ENCODE measurements around the gene MAML1. TPM values are rescaled to one million over a fixed set of nuclear protein-coding genes. Genes with fewer than 3 reads are reported as not detected.
A peak's percentile ranks its signal among the peaks of the same experiment; 100 is the strongest.

Gene MAML1
- total RNA-seq, 8 experiments from 2014 or later, result 7.7 to 37.5 (median 13.2) TPM

DNA sequence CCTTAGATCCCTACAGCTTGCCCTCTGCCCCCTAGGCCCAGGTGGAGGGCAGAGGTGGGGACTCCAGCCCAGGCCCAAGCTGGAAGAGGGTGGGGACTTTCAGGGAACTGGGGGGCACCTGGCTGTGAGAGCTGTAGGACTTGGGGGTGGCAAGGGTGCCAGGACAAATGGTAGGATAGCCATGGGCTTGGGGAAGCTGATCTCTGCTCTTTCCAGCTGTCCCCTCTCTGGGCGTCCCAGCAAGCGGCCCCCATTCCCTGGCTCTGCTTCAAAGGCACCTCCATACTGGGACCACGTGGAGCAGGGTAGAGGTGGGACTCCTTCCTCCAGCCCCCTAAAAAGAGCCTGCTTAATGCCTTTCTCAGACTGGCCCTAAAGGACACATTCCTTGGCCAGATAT, 61.5 kb downstream of the MAML1 start:
- H3K4me3 ChIP-seq, result no peak overlapping the region
- peaks cover 3 to 5% of the 10 kb centered on the region in 2 donors for H3K4me1 ChIP-seq (replicated peaks in 1 of 2)
- in situ Hi-C loops (cut with MboI; ENCODE audit: low pct_unique_long_range_greater_than_20kb in 2 of 9, low sequenced_read_pairs in 9 of 9, unreplicated experiment in 9 of 9), result no loop called here
- ATAC-seq (replicated peaks in 6 of 8), result no peak
- no CpG with 5 or more reads among the region's 3 CpGs for WGBS, 10 experiments
- no peak overlapping the region for H3K27ac ChIP-seq

DNA sequence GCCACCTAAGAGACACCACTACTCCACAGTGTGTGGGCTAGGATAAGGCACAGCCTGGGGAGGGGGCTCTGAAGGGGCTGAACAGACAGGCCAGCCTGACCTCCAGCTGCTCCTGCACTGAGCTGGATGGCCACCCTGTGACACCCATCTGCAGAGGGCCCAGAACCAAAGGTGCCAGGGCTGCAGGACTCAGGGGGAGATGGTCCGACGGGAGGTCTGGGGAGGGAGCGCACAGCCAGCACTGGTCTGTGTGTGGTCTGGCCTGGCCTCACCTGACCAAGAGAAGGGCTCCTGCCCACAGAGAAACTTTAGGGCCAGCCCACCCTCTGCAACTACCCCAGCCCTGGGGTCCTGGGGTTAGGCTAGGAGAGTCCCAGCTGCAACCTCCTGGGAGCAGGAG, 62.0 kb downstream of the MAML1 start:
- H3K4me3 ChIP-seq, result no peak overlapping the region
- no peak for ATAC-seq (replicated peaks in 6 of 8)
- WGBS, 10 experiments, result 78 to 100% methylated on average over 1 to 3 of the region's 3 CpGs; no CpG with 5 or more reads in 8 of the 10 experiments
- in situ Hi-C loops (cut with MboI; ENCODE audit: low pct_unique_long_range_greater_than_20kb in 2 of 9, low sequenced_read_pairs in 9 of 9, unreplicated experiment in 9 of 9), result no loop called here
- H3K4me1 ChIP-seq (replicated peaks in 1 of 2), result peaks cover 3 to 5% of the 10 kb centered on the region in 2 donors
- H3K27ac ChIP-seq, result no peak overlapping the region

DNA sequence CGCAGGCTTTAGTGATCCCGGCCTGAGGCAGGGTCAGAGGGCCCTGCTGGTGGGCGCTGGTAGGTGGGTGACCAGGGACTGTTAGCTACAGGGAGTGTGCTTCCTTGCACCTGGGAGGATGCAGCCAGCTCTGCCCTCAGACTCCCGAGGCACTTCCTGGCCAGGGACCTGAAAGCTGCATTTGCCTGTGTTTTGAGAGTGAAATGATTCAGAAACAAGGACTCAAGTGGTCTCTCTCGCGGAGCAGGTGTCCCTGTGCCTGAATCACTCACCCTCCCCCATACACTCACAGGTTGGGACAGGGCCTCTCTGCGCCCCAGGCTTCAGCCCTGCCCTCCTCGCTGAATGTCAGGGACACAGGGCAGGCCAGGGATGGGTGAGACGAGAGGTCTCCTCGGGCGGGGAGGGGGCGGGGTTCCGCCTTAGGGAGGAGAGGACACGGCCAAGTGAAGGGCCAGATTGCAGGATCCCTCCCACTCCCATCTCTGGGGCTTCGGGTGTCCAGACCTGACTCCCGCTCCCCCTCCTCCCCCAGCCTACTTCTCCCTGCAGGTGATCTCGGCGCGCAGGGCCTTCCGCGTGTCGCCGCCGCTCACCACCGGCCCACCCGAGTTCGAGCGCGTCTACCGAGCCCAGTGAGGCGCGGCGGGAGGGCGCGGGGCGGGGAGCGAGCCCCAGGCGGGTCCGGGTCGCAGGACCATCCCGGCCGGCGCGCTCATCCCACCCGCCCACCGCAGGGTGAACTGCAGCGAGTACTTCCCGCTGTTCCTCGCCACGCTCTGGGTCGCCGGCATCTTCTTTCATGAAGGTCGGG, 62.6 kb downstream of the MAML1 start:
- Histone ChIP-seq H3K27ac (no peak overlapping the region), H3K4me1 (replicated peaks in 1 of 2) (peaks cover 3 to 5% of the 10 kb centered on the region in 2 donors), H3K4me3 (peak overlapping the region; percentile 37 to 54 (median 50))
- in situ Hi-C loops (cut with MboI; ENCODE audit: low pct_unique_long_range_greater_than_20kb in 2 of 9, low sequenced_read_pairs in 9 of 9, unreplicated experiment in 9 of 9), result no loop called here
- peak in 6 of 8 experiments; percentile 1 to 36 (median 22) for ATAC-seq (replicated peaks in 6 of 8)
- WGBS, 10 experiments, result 20 to 80% (median 33%) methylated on average over 1 to 8 of the region's 53 CpGs; no CpG with 5 or more reads in 5 of the 10 experiments

DNA sequence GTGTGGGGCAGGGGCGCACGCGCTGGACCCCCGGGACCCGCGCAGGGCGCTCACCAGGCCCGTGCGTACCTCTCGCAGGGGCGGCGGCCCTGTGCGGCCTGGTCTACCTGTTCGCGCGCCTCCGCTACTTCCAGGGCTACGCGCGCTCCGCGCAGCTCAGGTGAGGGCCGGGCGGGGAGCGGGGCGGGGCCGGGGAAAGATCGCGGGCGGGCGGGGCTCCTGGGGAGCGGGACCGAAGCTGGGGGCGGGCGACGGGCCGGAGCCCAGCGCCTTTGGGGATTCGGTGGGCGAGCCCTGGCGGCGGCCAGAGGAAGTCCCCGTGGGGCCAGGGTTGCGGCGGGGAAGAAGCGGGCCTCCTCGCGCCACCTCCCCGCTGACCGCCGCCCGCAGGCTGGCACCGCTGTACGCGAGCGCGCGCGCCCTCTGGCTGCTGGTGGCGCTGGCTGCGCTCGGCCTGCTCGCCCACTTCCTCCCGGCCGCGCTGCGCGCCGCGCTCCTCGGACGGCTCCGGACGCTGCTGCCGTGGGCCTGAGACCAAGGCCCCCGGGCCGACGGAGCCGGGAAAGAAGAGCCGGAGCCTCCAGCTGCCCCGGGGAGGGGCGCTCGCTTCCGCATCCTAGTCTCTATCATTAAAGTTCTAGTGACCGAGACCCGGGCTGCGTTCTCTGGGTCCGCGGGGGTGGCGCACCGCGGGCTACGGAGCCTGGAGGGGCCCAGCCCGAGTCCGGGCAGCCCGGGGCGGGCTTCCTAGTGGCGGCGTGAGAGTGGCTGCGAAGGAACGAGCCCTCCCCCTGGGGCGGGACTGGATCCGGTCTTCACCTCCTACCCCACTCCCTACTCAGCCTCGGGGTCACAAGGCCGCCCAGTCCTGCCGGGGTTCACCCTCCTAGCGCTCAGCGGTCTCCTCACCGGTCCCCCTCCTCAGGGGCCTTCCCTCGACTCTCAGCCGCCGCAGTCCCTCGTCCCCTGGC, 63.5 kb downstream of the MAML1 start:
- Histone ChIP-seq H3K4me1 (replicated peaks in 1 of 2) (peaks cover 3 to 5% of the 10 kb centered on the region in 2 donors), H3K4me3 (peak overlapping the region; percentile 37 to 54 (median 50)), H3K27ac (peak overlapping the region in 1 of 2 donors; percentile 2)
- ATAC-seq (replicated peaks in 6 of 8), result peak; percentile 78 to 88 (median 86)
- 20% methylated on average over 2 of the region's 113 CpGs; no CpG with 5 or more reads in 9 of the 10 experiments for WGBS, 10 experiments
- in situ Hi-C loops (cut with MboI; ENCODE audit: low pct_unique_long_range_greater_than_20kb in 2 of 9, low sequenced_read_pairs in 9 of 9, unreplicated experiment in 9 of 9), result no loop called here

DNA sequence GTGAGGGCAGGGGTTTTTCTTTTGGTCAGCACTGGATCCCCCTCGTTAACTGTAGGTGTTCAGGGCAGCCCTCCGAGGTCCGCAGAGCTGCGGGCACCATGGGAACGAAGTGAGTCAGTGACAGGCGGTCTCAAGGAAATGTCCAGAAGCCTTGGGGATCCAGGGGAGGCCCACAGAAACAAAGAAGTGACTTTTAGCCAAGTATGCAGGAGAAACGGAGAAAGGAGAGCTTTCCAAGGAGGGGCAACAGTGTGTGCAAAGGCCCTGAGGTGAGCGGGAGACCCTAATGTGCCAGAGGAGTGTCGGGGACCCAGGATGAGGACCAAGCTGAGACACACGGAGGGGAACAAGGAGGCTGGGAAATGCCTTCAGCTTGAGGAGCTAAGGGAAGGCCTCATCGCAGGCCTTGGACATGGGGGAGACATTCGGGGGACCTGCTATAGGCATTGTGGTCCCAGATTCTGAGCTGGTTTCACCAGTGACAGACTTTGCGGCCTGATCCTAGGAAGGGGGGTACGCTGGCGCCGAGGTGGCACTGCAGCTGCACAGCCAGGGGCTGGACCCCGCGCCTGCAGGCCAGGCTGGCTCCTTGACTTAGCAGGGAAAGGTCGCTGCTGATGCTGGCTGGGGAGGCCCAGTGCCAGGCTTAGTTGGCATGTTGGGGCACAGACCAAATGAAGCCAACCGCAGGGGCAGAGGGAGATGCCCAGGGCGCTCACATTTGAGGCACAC, 64.4 kb downstream of the MAML1 start:
- ATAC-seq (replicated peaks in 6 of 8), result no peak
- Histone ChIP-seq H3K27ac (no peak overlapping the region), H3K4me1 (replicated peaks in 1 of 2) (peaks cover 3 to 5% of the 10 kb centered on the region in 2 donors), H3K4me3 (peak overlapping the region in 4 of 5 donors; percentile 37 to 54 (median 48))
- in situ Hi-C loops (cut with MboI; ENCODE audit: low pct_unique_long_range_greater_than_20kb in 2 of 9, low sequenced_read_pairs in 9 of 9, unreplicated experiment in 9 of 9), result no loop called here
- 81 to 100% (median 93%) methylated on average over 2 to 15 of the region's 21 CpGs; no CpG with 5 or more reads in 5 of the 10 experiments for WGBS, 10 experiments

DNA sequence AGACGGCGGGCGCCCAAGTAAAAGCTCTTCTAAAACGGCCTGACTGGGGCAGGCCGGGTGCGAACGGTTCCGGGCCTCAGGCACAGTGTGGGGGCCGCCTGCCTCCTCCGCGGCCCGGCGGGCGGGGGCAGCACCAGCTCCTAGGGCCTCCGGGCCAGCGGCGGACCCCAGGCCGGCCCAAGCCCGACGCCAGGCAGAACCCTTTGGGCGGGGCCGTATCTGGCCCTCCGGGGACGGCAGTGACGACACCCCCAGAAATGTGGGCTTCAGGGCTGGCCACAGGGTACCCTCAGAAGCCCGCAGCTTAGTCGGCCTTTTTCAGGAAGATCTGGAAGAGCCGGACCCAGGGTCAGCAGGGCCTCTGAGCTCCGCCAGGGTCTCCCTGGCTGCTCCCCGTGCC, 65.1 kb downstream of the MAML1 start:
- Histone ChIP-seq H3K27ac (no peak overlapping the region), H3K4me3 (no peak overlapping the region), H3K4me1 (replicated peaks in 1 of 2) (peaks cover 4 to 5% of the 10 kb centered on the region in 2 donors)
- in situ Hi-C loops (cut with MboI; ENCODE audit: low pct_unique_long_range_greater_than_20kb in 2 of 9, low sequenced_read_pairs in 9 of 9, unreplicated experiment in 9 of 9), result no loop called here
- 80 to 100% (median 91%) methylated on average over 1 to 10 of the region's 30 CpGs; no CpG with 5 or more reads in 6 of the 10 experiments for WGBS, 10 experiments
- no peak for ATAC-seq (replicated peaks in 6 of 8)

DNA sequence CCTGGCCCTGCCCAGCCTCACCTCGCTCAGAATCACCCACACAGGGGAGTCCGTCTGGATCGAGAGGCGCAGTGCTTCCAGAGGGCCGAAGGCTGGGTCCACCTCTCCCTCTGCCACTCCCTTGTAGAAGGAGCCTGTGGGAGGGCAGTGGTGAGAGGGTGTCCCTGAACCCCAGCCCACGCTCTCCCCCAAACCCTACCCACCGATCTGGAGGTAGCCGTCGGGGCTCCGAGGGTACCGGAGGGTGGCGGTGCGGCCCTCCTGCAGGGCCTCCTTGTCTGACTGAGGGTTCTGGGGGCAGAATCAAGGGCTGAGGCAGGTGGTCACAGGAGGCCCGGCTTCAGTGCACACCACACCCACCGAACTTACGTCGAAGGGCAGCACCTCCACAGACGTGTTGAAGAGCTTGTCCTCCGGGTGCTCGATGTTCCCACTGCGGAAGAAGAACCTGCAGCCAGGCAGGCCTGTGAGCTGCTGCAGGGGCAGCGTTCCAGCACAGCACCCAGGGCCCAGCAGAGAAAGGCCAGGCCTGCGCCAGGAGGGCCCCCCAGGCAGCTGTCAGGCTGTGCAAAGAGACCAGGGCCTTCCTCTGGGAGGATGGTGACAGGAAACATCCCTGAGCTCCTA, 65.6 kb downstream of the MAML1 start:
- 92 to 100% methylated on average over 2 to 5 of the region's 23 CpGs; no CpG with 5 or more reads in 8 of the 10 experiments for WGBS, 10 experiments
- in situ Hi-C loops (cut with MboI; ENCODE audit: low pct_unique_long_range_greater_than_20kb in 2 of 9, low sequenced_read_pairs in 9 of 9, unreplicated experiment in 9 of 9), result no loop called here
- no peak for ATAC-seq (replicated peaks in 6 of 8)
- H3K27ac ChIP-seq, result no peak overlapping the region
- H3K4me3 ChIP-seq, result no peak overlapping the region
- H3K4me1 ChIP-seq (replicated peaks in 1 of 2), result peaks cover 8 to 9% of the 10 kb centered on the region in 2 donors

DNA sequence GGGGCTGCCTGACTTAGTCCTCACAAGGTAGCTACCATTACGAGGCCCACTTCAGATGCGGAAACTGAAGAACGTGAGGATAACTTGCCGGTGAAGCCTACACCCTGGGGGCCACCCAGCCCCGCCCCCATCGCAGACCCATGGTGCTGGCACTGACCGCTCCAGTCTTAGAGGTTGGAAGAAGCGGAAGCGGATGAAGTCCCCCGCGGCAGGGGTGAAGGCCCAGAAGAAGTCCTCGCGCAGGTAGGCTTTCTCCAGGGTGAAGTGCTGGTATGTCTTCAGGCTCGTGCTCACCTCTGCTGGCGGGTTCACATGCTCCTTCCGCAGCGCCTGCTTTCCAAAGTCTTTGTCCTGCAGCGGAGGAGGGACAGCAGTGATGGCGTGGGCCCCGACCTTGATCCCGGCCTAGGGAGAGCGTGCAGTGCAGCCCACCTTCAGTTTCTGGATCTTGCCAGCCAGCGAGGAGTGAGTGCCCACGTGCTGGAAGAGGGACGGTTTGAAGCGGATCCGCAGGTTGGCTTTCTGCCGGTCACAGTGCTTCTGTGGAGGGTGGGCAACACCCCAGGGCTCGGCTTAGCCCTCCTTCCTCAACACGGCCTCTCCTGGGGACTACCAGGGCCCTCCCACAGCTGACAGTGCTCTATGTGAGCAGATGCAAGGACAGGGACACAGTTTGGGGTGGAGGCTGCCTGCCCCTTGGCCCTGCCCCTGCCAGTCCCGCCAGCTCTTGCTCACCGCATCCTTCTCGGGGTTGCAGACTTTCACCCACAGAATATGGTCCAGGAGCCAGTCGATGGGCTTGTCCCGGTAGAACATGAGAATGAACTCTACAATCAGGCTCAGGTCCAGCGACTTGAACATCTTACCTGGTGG, 66.4 kb downstream of the MAML1 start:
- WGBS, 10 experiments, result 72 to 100% (median 99%) methylated on average over 1 to 9 of the region's 36 CpGs; no CpG with 5 or more reads in 4 of the 10 experiments
- in situ Hi-C loops (cut with MboI; ENCODE audit: low pct_unique_long_range_greater_than_20kb in 2 of 9, low sequenced_read_pairs in 9 of 9, unreplicated experiment in 9 of 9), result no loop called here
- H3K4me1 ChIP-seq (replicated peaks in 1 of 2), result peaks cover 15 to 17% of the 10 kb centered on the region in 2 donors
- H3K27ac ChIP-seq, result no peak overlapping the region
- no peak for ATAC-seq (replicated peaks in 6 of 8)
- H3K4me3 ChIP-seq, result no peak overlapping the region

DNA sequence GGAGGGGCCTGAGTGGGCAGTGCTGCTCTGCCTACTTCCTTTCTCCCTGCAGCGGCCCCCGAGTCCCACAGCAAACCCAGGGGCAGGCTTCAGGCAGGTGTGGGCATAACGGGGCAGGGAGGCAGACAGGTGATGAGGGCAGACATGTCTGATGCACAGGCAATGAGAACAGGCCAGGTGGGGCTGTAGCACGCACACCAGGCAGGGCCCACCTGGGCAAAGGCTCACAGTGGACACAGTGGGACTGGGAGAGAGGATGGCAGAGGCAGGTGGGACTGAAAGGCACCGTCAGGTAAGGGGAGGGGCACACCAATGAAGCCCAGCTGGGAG, 67.0 kb downstream of the MAML1 start:
- ATAC-seq (replicated peaks in 6 of 8), result no peak
- in situ Hi-C loops (cut with MboI; ENCODE audit: low pct_unique_long_range_greater_than_20kb in 2 of 9, low sequenced_read_pairs in 9 of 9, unreplicated experiment in 9 of 9), result no loop called here
- Histone ChIP-seq H3K4me1 (replicated peaks in 1 of 2) (peaks cover 22 to 23% of the 10 kb centered on the region in 2 donors), H3K27ac (no peak overlapping the region), H3K4me3 (no peak overlapping the region)
- 86 to 100% (median 100%) methylated on average over 1 to 4 of the region's 5 CpGs; no CpG with 5 or more reads in 7 of the 10 experiments for WGBS, 10 experiments

DNA sequence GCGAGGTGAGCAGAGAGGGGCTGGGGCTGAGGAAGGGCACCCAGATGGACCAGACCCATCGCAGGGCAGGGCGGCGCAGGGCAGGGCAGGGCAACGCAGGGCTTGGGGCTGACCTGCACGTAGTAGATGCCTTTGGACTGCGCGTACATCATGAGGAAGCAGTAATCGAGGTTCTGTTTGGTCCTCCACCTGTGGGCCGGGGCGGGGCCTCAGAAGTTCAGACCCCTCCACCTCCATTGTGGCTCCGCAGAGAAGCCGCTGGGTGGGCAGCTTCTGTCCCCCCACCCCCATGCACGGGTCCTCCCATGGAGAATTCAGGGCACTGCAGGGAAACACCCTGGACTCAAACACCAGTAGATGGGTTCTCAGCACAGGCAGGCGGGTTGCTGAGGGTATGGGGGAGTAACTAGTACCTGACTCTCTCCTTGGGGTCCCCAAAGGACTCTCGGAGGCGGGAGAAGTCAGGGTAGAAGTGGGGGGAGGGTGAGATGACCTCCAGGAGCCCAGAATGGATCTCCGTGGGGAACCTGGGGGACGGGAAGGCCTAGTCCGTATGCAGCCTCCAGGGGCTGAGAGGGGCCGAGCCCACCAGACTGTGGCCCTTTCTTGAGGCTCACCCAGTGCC, 67.6 kb downstream of the MAML1 start:
- WGBS, 10 experiments, result 83 to 100% (median 92%) methylated on average over 2 to 4 of the region's 21 CpGs; no CpG with 5 or more reads in 5 of the 10 experiments
- no peak overlapping the region for H3K4me3 ChIP-seq
- ATAC-seq (replicated peaks in 6 of 8), result no peak
- peaks cover 25 to 27% of the 10 kb centered on the region in 2 donors for H3K4me1 ChIP-seq (replicated peaks in 1 of 2)
- no peak overlapping the region for H3K27ac ChIP-seq
- in situ Hi-C loops (cut with MboI; ENCODE audit: low pct_unique_long_range_greater_than_20kb in 2 of 9, low sequenced_read_pairs in 9 of 9, unreplicated experiment in 9 of 9), result no loop called here

DNA sequence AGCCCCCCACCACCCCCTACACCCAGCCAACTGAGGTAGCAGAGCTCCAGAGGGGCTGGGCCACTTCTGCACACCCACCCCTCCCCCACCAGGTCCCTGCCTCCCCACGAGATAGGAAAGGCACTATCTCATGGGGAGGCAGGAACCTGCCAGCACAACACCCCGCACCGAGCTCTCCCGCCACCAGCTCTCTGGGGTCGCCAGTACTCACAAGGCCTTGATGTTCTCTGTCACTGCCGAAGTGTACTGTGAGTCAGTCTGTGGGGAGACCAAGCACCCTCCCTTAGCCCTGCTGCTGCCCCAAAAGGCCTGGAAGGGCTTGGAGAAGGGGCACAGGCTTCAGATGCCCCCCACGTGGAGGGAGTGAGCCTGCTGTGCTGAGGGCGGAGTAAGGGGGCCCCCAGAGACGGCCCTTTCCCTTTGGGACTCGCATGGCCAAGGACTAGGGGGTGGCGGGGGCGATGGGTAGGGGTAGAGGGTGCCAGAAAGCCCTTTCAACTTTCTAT, 68.1 kb downstream of the MAML1 start:
- 80 to 100% methylated on average over 1 to 2 of the region's 12 CpGs; no CpG with 5 or more reads in 8 of the 10 experiments for WGBS, 10 experiments
- H3K27ac ChIP-seq, result no peak overlapping the region
- in situ Hi-C loops (cut with MboI; ENCODE audit: low pct_unique_long_range_greater_than_20kb in 2 of 9, low sequenced_read_pairs in 9 of 9, unreplicated experiment in 9 of 9), result no loop called here
- H3K4me1 ChIP-seq (replicated peaks in 1 of 2), result peaks cover 28 to 29% of the 10 kb centered on the region in 2 donors
- no peak overlapping the region for H3K4me3 ChIP-seq
- no peak for ATAC-seq (replicated peaks in 6 of 8)
